HG03342 (cell line): ENCODE data around the gene KATNIP.
A peak's percentile ranks its signal among the peaks of the same experiment; 100 is the strongest.
"Not testable (repeated sequence)": the region's sequence is repeated elsewhere in the genome, so short reads cannot be mapped to it uniquely, and the experiment has no call there.

Experiments
- ATAC-seq: cut with Tn5 transposase; IDR thresholded peaks from one replicate; pipeline ENCODE4 v1.9.1; 2021; ENCODE audit warnings: mild to moderate bottlenecking, moderate library complexity; ENCODE audit not compliant: unreplicated experiment

Gene KATNIP

GRCh38 chr16:27531826-27532800 is 17.8 kb upstream of the KATNIP start:
- no peak for ATAC-seq

DNA sequence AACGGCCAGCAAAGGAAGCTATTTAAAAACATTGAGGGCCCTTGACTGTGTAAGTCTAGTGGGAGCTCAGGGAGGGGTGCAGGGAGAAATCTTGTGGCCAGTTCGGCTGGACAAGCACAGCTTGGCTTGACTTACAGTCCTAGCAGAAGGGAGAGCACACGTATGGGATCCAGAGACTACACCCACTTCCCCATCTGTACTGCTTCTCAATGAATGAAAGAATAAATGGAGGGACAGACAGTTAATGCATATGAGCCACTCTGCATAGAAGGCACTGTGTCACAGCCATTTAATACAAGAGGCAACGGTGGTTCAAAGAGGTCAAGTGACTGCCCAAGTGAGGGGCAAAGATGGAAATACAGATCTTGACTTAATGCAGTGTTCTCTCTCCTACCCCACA is 15.7 kb upstream of the KATNIP start:
- ATAC-seq, result no peak

DNA sequence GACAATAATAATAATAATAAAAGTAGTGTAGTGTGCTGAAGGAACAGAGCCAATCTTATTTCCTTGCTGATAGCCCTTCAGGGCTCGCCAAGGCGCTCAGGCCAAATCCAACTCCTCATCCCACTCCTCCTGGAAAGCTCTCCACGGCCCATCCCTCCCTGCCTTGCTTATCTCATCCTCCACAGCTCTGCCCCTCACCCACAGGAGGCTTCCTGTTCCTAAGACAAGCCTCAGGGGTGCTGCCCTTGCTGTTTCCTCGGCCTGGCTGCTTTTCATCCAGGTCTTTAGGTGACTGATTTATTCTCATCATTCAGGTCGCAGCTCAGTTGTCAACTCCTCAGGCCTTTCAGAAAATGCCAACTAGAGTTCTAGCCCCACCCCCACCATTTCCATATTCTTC is 11.4 kb upstream of the KATNIP start:
- no peak for ATAC-seq

DNA sequence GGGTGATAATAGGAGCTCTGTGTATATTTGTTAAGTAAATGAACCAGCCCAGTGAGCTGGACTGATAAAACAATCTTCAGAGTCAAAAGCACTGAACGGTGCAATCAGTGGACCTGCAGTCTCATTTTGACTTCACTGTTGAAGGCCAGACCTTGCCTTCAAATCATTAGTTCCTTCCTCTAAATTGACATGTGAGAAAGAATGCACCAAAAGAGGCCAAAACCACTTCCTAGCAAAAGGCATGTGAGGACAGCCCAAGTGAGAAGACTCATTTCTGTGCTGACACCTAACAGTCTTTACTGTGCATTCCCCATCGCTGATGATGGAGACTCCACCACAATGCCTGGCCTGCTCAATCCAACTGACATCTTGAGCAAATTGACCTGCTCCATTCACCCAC is 10.8 kb upstream of the KATNIP start:
- ATAC-seq, result no peak

GRCh38 chr16:27539636-27540035 is 10.3 kb upstream of the KATNIP start:
- no peak for ATAC-seq

DNA sequence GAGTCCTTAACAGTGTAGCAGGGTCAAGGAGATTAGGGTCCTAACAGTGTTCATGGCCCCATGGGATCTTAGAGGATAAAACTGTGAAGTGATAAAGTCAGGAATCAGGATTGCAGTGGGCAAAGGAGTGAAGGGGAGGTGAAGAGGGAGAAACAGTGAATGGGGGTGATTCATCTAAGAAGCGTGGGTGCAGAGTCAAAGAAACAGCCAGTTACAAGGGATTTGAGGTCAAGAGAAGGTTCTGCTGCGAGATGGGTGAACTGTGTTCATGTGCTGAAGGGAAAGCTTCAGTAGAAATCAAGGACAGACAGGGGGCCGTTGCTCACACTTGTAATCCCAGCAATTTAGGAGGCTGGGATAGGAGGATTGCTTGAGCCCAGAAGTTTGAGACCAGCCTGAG is 6.1 kb upstream of the KATNIP start:
- no peak for ATAC-seq

GRCh38 chr16:27544671-27545070 is 5.3 kb upstream of the KATNIP start:
- no peak for ATAC-seq

GRCh38 chr16:27547134-27547533 is 2.8 kb upstream of the KATNIP start:
- no peak for ATAC-seq

- no peak for ATAC-seq
Measured at GRCh38 chr16:27547851-27548250, 2.1 kb upstream of the KATNIP start.

GRCh38 chr16:27549464-27549745 is 539 bp upstream of the KATNIP start:
- peak; percentile 14 for ATAC-seq

DNA sequence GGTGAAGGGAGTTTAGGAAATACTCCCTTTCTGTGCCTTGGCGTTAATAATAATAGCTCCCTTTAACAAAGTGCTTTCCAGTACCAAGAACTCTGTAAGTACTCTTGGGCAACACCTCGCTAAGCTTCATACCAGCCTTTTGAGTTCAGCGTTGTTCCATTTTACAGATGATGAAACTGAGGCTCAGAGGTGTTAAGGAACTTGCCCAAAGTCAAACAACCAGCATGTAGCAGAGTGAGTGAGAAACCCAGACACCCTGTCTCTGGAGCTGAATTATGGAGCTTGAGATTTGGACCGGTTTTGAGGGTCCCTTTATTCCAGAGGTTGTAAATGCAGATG is 607 bp downstream of the KATNIP start:
- no peak for ATAC-seq

DNA sequence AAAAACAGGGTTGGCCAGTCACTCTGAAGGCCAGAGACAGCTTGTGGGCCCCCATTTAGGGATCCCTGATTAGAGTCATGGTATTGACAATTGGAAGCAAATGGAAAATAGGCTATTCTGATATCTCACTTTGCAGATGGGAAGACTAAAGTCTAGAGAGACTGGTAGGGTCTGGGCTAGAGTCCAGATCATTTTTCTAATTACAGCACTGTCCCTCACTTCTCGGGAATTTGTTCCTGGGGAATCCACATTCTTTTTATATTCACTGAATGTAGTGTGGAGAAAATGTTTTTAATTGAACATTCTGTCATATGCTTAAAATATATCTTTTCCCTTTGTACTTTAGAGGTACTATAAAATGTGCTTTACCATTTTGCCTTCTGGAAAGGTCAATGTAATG is 1.1 kb downstream of the KATNIP start:
- no peak for ATAC-seq

DNA sequence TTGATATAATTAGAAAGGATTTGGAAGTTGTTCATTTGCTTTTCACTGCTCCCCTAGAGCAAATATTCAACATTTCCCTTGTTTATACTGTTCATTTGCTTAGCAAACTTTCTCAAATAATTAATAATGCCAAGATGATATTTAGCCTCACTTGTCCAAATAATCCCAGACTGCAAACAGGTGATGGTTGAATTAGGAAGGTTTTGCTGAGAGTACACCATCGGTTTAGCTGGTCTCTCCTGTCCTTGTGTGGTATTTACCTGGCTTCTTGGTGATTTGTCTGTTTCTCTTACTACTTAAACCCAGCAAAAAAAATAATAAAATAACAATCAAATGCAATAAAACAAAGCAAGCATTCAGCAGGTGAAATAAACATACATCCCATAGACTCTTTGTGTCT is 6.5 kb downstream of the KATNIP start:
- ATAC-seq, result no peak

DNA sequence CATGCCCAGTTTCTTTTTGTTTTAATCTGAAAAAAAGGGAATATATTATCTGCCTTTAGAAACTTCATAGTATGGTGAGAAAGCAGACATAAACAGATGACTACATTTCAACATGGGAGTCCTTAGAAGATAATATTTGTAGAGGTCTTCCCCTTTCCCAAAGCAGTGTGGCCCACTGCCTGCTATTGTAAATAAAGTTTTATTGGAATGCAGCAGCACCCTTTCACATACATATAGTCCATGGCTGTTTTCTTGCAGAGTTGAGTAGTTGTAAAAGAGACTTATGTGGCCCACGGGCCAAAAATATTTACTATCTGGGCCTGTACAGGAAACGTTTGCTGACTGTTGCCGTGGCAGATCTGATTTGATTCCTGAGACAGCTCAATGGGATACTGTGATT is 8.5 kb downstream of the KATNIP start:
- no peak for ATAC-seq

- no peak for ATAC-seq
Measured at GRCh38 chr16:27558932-27559331, 9.0 kb downstream of the KATNIP start.

GRCh38 chr16:27561216-27561615 is 11.3 kb downstream of the KATNIP start:
- ATAC-seq, result no peak

- ATAC-seq, result no peak
Measured at GRCh38 chr16:27564224-27564623, 14.3 kb downstream of the KATNIP start.

DNA sequence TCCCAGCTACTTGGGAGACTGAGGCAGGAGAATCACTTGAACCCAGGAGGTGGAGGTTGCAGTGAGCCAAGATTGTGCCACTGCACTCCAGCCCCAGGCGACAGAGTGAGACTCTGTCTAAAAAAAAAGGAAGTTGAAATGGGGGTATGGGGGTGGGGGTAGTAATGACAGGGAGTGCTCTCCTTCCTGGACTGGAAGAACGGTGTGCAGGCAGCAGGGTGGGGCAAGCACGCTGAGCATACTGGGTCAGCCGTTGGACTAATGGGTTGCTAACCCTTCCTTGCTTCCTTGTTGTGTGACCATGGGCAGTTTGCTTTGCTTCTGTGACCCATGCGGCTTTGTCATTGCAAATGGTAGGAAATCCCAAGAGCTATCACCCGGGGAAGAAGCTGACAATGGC is 16.5 kb downstream of the KATNIP start:
- ATAC-seq, result no peak

GRCh38 chr16:27568077-27568476 is 18.1 kb downstream of the KATNIP start:
- no peak for ATAC-seq

GRCh38 chr16:27570986-27571385 is 21.0 kb downstream of the KATNIP start:
- not testable (repeated sequence) for ATAC-seq

GRCh38 chr16:27571433-27572326 is 21.7 kb downstream of the KATNIP start:
- ATAC-seq, result no peak

GRCh38 chr16:27572711-27573110 is 22.8 kb downstream of the KATNIP start:
- ATAC-seq, result no peak
